GM18870 (cell line): ENCODE results near the gene TAT.
A peak's percentile ranks its signal among the peaks of the same experiment; 100 is the strongest.
"Not testable (repeated sequence)": the region's sequence is repeated elsewhere in the genome, so short reads cannot be mapped to it uniquely, and the experiment has no call there.

Experiments
- ATAC-seq: cut with Tn5 transposase; IDR thresholded peaks from one replicate; pipeline ENCODE4 v1.9.1; 2021; ENCODE audit warnings: moderate library complexity; ENCODE audit not compliant: unreplicated experiment

The TAT gene

GRCh38 chr16:71585318-71585703 is 8.4 kb upstream of the TAT start:
- ATAC-seq = no peak

GRCh38 chr16:71584543-71585317 is 7.8 kb upstream of the TAT start:
- no peak for ATAC-seq

- not testable (repeated sequence) for ATAC-seq
These were observed 5.6 kb upstream of the TAT start for GRCh38 chr16:71582553-71582848.

- no peak for ATAC-seq
These were observed 2.2 kb downstream of the TAT start for GRCh38 chr16:71574702-71575101.

DNA sequence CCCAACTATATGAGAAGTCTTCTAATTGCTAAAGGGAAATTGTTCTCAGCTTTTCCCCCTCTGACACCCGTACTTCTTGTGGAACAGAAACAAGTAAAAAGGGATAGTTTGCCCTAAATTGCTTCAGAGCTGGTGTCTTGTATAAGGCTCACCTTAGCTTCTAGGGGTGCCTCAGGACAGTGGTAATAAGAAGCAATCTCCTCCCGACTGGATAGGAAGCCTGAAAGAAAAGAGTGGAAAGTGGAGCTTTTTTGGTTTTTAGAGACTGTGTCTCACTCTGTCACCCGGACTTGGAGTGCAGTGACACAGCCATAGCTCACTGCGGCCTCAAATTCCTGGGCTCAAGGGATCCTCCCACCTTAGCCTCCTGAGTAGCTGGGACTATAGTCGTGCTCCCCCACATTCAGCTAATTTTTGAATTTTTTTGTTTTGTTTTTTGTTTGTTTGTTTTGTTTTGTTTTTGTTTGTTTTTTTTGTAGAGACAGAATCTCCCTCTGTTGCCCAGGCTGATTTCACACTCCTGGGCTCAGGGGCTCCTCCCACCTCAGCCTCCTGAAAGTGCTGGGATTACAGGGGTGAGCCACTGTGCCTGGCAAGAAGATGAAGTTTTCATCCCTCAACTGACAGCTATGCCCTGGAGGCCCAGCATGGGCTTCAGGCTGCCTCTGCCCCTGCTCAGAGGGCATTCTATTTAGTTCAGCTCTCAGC is 3.4 kb downstream of the TAT start:
- no peak for ATAC-seq

DNA sequence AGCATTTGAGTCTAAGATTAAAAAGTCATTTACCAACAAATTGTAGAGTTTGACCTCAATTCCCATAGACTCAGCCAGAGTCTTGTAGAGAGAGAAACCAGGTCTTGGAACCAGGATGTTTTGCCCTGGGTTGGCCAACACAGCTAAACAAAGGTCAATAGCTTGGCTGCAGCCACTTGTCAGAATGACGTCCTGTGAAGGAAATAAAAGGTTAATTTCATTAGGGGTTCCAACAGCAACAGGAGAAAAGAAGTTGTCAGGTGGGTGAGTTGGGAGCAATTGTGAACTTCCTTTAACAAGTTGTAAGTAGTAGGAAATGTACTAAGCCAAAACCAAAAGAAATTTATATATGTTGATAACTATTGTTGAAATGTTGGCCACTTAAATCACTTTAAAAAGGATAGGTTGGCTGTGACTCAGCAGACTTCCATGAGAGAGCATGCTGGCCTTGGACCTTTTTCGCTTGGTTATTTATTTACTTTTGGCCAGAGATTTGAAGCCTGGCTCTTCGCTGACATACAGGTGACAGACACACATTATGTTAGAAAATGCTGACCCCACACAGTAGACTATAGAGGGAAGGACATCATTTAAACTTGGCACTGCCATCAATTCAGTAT is 4.3 kb downstream of the TAT start:
- ATAC-seq = no peak

DNA sequence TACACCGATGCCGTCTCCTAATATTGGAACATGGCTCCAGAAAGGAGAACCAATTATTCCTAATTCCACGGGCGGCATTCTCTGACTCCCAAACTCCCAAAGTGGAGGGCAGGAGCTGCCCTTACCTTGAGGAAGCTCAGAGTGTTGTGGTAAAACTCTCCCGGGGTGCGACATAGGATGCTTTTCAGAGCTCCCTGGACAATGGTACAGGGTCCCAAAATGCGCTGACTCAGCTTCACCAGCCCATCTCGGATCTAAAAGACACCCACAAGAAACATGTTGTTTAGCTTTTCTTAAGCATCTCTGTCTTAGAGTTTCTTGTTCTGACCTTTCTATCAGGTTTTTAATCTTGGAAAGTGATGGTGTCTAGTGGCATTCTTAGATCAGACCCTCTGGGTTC is 6.7 kb downstream of the TAT start:
- no peak for ATAC-seq

GRCh38 chr16:71569621-71570020 is 7.3 kb downstream of the TAT start:
- no peak for ATAC-seq

GRCh38 chr16:71568551-71568950 is 8.3 kb downstream of the TAT start:
- ATAC-seq = no peak

DNA sequence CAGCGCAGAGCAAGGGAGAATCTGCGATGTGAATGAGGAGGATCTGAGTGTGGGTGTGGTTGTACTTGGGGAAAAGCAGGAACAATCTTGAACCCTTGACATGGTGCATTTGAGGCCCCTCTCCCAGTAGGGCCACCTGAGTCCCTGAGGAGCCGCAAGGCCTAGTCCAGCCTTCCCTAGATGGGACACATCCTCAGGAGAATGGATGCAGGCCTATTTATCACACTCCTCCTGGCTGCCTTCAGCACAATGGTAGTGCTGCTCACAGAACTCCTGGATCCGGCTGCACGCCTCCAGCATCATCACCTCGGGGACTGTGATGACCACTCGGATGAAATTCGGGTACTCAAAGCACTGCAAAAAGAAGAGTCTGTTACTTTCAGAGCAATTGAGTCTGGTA is 9.0 kb downstream of the TAT start:
- no peak for ATAC-seq

- ATAC-seq = no peak
These were observed 10.8 kb downstream of the TAT start for GRCh38 chr16:71565812-71566700.

DNA sequence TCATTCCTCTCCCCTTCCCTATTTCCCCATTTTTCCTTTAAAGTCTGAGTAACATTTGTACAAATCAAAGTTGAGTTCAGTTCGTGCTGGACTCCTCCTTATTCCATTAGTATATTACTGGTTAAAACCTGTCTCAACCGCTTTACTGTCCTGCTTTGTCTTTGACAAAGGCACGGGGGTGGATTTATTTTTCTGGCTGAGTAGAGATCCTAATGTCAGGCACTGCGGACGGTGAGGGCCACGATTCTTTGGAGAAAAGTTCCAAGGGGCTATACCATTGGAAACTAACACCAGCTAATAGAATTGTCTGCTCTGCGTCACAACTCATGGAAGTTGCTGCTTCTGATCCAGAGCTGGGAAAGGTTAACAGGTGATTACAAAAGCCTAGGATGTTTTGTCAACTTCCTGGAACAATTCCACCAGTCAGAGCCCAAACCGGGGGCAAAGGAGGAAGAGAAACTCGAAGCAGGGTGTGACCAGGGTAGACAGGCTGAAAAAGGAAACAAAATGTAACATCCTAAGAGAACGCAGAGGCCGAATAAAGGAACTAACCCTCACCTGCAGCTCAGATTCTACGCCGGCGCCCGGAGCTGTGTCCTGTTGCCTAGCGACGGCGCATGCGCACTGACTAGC is 12.4 kb downstream of the TAT start:
- peak; percentile 87 for ATAC-seq

DNA sequence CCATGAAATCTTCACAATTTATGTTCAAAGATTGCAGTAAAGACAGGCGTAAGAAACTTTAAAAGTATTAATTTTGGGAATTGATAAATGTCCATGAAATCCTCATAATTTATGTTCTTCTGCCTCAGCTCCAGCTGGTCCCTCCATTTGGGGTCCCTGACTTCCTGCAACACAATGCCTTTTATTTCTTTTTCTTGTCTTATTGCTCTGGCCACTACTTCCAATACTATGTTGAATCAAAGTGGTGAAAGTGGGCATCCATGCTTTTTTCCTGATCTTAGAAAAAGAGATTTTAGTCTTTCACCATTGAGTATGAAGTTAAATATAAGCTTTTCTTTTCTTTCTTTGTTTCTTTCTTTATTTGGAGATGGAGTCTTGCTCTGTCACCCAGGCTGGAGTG is 14.3 kb downstream of the TAT start:
- ATAC-seq = no peak

DNA sequence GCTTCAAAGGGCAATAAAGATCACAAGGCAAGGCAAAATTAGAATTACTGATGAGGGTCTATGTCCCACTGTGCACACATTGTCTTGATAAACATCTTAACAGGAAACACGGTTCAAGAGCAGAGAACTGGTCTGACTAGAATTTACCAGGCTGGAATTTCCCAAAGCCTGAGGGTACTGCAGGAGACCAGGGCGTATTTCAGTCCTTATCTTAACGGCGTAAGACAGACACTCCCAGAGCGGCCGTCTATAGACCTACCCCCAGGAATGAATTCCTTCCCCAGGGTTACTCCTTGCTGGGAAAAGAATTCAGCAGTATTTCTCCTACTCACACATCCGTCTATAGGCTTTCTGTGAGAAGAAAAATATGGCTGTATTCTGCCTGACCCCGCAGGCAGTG is 15.0 kb downstream of the TAT start:
- not testable (repeated sequence) for ATAC-seq

- ATAC-seq = no peak
These were observed 17.0 kb downstream of the TAT start for GRCh38 chr16:71559855-71560254.

- no peak for ATAC-seq
These were observed 18.8 kb downstream of the TAT start for GRCh38 chr16:71557954-71558582.

DNA sequence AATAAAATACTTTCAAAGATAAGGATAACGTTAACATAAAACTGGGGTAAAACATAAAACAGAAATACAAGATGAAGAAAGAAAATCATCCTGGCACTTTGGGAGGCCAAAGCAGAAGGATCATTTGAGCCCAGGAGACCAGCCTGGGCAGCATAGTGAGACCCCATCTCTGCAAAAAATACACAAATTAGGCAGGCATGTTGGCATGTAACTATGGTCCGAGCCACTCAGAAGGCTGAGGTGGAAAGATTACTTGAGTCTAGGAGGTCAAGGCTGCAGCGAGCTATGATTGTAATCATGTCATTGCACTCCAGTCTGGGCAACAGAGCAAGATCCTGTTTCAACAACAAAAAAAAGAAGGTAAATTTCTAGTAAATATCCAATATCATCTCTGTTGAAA is 19.6 kb downstream of the TAT start:
- ATAC-seq = no peak

GRCh38 chr16:71555230-71555891 is 21.5 kb downstream of the TAT start:
- no peak for ATAC-seq

DNA sequence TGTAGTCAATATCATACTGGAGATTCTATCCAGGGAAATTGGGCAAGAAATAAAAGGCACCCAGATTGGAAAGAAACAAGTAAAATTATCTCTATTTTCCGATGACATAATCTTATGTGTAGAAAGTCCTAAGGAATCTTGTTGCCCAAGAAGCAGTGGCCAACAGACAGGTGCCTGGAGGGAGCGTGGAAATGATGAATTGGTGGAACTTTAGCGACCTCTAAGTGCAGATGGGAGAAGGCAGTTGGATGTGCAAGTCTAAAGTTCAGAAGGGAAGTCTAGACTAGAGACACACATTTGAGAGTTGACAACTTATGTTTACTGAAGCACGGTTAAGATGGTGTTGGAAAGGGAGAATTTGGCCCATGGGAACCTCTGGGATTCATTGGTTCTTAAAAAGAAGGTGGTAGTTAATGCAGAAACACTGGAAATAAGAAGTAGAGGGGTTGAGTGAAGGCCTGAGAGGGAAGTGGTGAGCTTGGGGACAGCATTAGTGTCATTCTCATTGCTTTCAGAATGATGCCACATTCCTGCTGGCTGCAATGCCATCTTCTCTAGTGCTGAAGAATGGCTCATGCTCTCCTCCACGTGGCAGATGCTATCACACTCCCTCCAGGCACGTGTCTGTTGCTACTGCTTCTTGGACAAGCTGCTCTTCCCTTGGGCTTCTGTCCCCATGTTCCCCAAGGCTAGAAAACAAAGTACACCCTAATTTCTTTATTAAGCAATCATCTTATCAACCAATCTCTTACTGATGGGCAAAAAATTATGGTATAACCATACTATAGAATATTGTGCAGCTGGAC is 24.0 kb downstream of the TAT start:
- no peak for ATAC-seq
